Measurements from ENCODE around the gene TNFRSF12A.

Gene TNFRSF12A

GRCh38 chr16:3021449-3022207 lies 1.5 kb downstream of the TNFRSF12A start:
- peaks cover 30% of the 10 kb centered on the region for H3K79me2 ChIP-seq (ENCODE audit: insufficient read depth, low read length)
- peak overlapping the region; percentile 83 for H3K9ac ChIP-seq (ENCODE audit: low read depth, low read length, poor library complexity, severe bottlenecking)
- H2AFZ ChIP-seq (ENCODE audit: low read length) = no peak overlapping the region
- no peaks in the 10 kb centered on the region for H3K9me2 ChIP-seq (replicated peaks; ENCODE audit: low read depth, low read length)
- peak overlapping the region; percentile 85 for H3K4me2 ChIP-seq (ENCODE audit: low read depth, low read length, poor library complexity, severe bottlenecking)
- H3K9me3 ChIP-seq (ENCODE audit: insufficient read depth, low read depth, low read length) = no peaks in the 10 kb centered on the region
- no peaks in the 10 kb centered on the region for H3F3A ChIP-seq (ENCODE audit: low read depth)
- no peak for TF ChIP-seq EZH2phosphoT487 (IDR thresholded peaks at IDR 0.05; ENCODE audit: borderline replicate concordance)
- 0 out of 2 replicates have a peak, but pooled peaks have one; percentile 13 for TF ChIP-seq CTCF (conservative IDR thresholded peaks at IDR 0.05; ENCODE audit: low read length)
- H3K36me3 ChIP-seq (ENCODE audit: insufficient read depth, low read length) = no peaks in the 10 kb centered on the region
- no peaks in the 10 kb centered on the region for H3K27me3 ChIP-seq (ENCODE audit: insufficient read depth, low read length, poor library complexity, severe bottlenecking)
- peak overlapping the region; percentile 75 for H3K4me3 ChIP-seq (ENCODE audit: low read length, poor library complexity, severe bottlenecking)
- peaks cover 12% of the 10 kb centered on the region for H4K20me1 ChIP-seq (ENCODE audit: insufficient read depth, low read length, poor library complexity, severe bottlenecking)
- H3K4me1 ChIP-seq (ENCODE audit: insufficient read depth, low read length, poor library complexity, severe bottlenecking) = peaks cover 15% of the 10 kb centered on the region

- Histone ChIP-seq H3K9me2 (replicated peaks; ENCODE audit: low read depth, low read length) (no peaks in the 10 kb centered on the region), H3K4me1 (ENCODE audit: insufficient read depth, low read length, poor library complexity, severe bottlenecking) (peaks cover 15% of the 10 kb centered on the region), H3K4me2 (ENCODE audit: low read depth, low read length, poor library complexity, severe bottlenecking) (peak overlapping the region; percentile 85), H3K4me3 (ENCODE audit: low read length, poor library complexity, severe bottlenecking) (peak overlapping the region; percentile 75), H3K79me2 (ENCODE audit: insufficient read depth, low read length) (peaks cover 30% of the 10 kb centered on the region), H3K9ac (ENCODE audit: low read depth, low read length, poor library complexity, severe bottlenecking) (no peak overlapping the region), H3K36me3 (ENCODE audit: insufficient read depth, low read length) (no peaks in the 10 kb centered on the region), H3K9me3 (ENCODE audit: insufficient read depth, low read depth, low read length) (no peaks in the 10 kb centered on the region), H2AFZ (ENCODE audit: low read length) (no peak overlapping the region), H4K20me1 (ENCODE audit: insufficient read depth, low read length, poor library complexity, severe bottlenecking) (peaks cover 12% of the 10 kb centered on the region), H3K27me3 (ENCODE audit: insufficient read depth, low read length, poor library complexity, severe bottlenecking) (no peaks in the 10 kb centered on the region), H3F3A (ENCODE audit: low read depth) (no peaks in the 10 kb centered on the region)
- TF ChIP-seq CTCF (conservative IDR thresholded peaks at IDR 0.05; ENCODE audit: low read length) (no peak), EZH2phosphoT487 (IDR thresholded peaks at IDR 0.05; ENCODE audit: borderline replicate concordance) (no peak)
Measured at GRCh38 chr16:3022208-3022683, 2.1 kb downstream of the TNFRSF12A start.

- Histone ChIP-seq H3K4me2 (ENCODE audit: low read depth, low read length, poor library complexity, severe bottlenecking) (peak overlapping the region; percentile 85), H3K9ac (ENCODE audit: low read depth, low read length, poor library complexity, severe bottlenecking) (peak overlapping the region; percentile 62), H3K36me3 (ENCODE audit: insufficient read depth, low read length) (no peaks in the 10 kb centered on the region), H3F3A (ENCODE audit: low read depth) (no peaks in the 10 kb centered on the region), H2AFZ (ENCODE audit: low read length) (no peak overlapping the region), H3K4me1 (ENCODE audit: insufficient read depth, low read length, poor library complexity, severe bottlenecking) (peaks cover 15% of the 10 kb centered on the region), H4K20me1 (ENCODE audit: insufficient read depth, low read length, poor library complexity, severe bottlenecking) (peaks cover 12% of the 10 kb centered on the region), H3K4me3 (ENCODE audit: low read length, poor library complexity, severe bottlenecking) (peak overlapping the region; percentile 75), H3K9me2 (replicated peaks; ENCODE audit: low read depth, low read length) (no peaks in the 10 kb centered on the region), H3K27me3 (ENCODE audit: insufficient read depth, low read length, poor library complexity, severe bottlenecking) (no peaks in the 10 kb centered on the region), H3K9me3 (ENCODE audit: insufficient read depth, low read depth, low read length) (no peaks in the 10 kb centered on the region), H3K79me2 (ENCODE audit: insufficient read depth, low read length) (peaks cover 30% of the 10 kb centered on the region)
- no peak for TF ChIP-seq EZH2phosphoT487 (IDR thresholded peaks at IDR 0.05; ENCODE audit: borderline replicate concordance)
- no peak for TF ChIP-seq CTCF (conservative IDR thresholded peaks at IDR 0.05; ENCODE audit: low read length)
Measured at GRCh38 chr16:3022684-3023414, 2.7 kb downstream of the TNFRSF12A start.
